ENCODE measurements around the gene LDLRAD4.

LDLRAD4 gene

GRCh38 chr18:13231151-13231550, 12.6 kb downstream of the LDLRAD4 start:
- DNase-seq (ENCODE audit: low read depth): no peak
- no peak for TF ChIP-seq CTCF (IDR thresholded peaks at IDR 0.05; ENCODE audit: low read depth, low read length, missing control alignments)
- in situ Hi-C loops (cut with HindIII; ENCODE audit: low sequenced_read_pairs): no loop called here
- no peak overlapping the region for H3K4me3 ChIP-seq (ENCODE audit: low read depth, low read length)

GRCh38 chr18:13232086-13232917, 13.7 kb downstream of the LDLRAD4 start:
- no peak for DNase-seq (ENCODE audit: low read depth)
- TF ChIP-seq CTCF (IDR thresholded peaks at IDR 0.05; ENCODE audit: low read depth, low read length, missing control alignments): no peak
- in situ Hi-C loops (cut with HindIII; ENCODE audit: low sequenced_read_pairs): no loop called here
- no peak overlapping the region for H3K4me3 ChIP-seq (ENCODE audit: low read depth, low read length)

- H3K4me3 ChIP-seq (ENCODE audit: low read depth, low read length): no peak overlapping the region
- TF ChIP-seq CTCF (IDR thresholded peaks at IDR 0.05; ENCODE audit: low read depth, low read length, missing control alignments): no peak
- DNase-seq (ENCODE audit: low read depth): no peak
- in situ Hi-C loops (cut with HindIII; ENCODE audit: low sequenced_read_pairs): no loop called here
These were observed 14.6 kb downstream of the LDLRAD4 start for GRCh38 chr18:13232971-13233786.

- DNase-seq (ENCODE audit: low read depth): no peak
- in situ Hi-C loops (cut with HindIII; ENCODE audit: low sequenced_read_pairs): no loop called here
- H3K4me3 ChIP-seq (ENCODE audit: low read depth, low read length): no peak overlapping the region
- no peak for TF ChIP-seq CTCF (IDR thresholded peaks at IDR 0.05; ENCODE audit: low read depth, low read length, missing control alignments)
These were observed 15.5 kb downstream of the LDLRAD4 start for GRCh38 chr18:13233787-13234783.

GRCh38 chr18:13235421-13235831, 16.9 kb downstream of the LDLRAD4 start:
- TF ChIP-seq CTCF (IDR thresholded peaks at IDR 0.05; ENCODE audit: low read depth, low read length, missing control alignments): no peak
- in situ Hi-C loops (cut with HindIII; ENCODE audit: low sequenced_read_pairs): no loop called here
- H3K4me3 ChIP-seq (ENCODE audit: low read depth, low read length): no peak overlapping the region
- no peak for DNase-seq (ENCODE audit: low read depth)

GRCh38 chr18:13235981-13236380, 17.4 kb downstream of the LDLRAD4 start:
- no peak overlapping the region for H3K4me3 ChIP-seq (ENCODE audit: low read depth, low read length)
- no peak for DNase-seq (ENCODE audit: low read depth)
- in situ Hi-C loops (cut with HindIII; ENCODE audit: low sequenced_read_pairs): no loop called here
- TF ChIP-seq CTCF (IDR thresholded peaks at IDR 0.05; ENCODE audit: low read depth, low read length, missing control alignments): no peak

Data from astrocyte of the cerebellum (primary cell).